Measurements from ENCODE around the gene ZNF282. TPM values are rescaled to one million over a fixed set of nuclear protein-coding genes. Genes with fewer than 3 reads are reported as not detected.
A peak's percentile ranks its signal among the peaks of the same experiment; 100 is the strongest.

Gene ZNF282
- total and polyA plus RNA-seq, 9 of the 15 experiments (the other 6 are each of a cell fraction or from before 2014, with no cell fraction given) = 0.76 to 58.6 (median 17.4) TPM

GRCh38 chr7:149196705-149197171 is 1.4 kb downstream of the ZNF282 start (continued):
- TF ChIP-seq MITF (IDR thresholded peaks at IDR 0.05) (no peak), ARNT (IDR thresholded peaks at IDR 0.05) (no peak), TEAD4 (IDR thresholded peaks at IDR 0.05; ENCODE audit: low read length) (no peak), TEAD4 (CRISPR knock-in tag; IDR thresholded peaks at IDR 0.05; ENCODE audit: borderline replicate concordance) (0 out of 2 replicates have a peak, but pooled peaks have one; percentile 48), TCF7L2 (IDR thresholded peaks at IDR 0.05; ENCODE audit: low read depth, low read length) (no peak), PATZ1 (CRISPR knock-in tag; IDR thresholded peaks at IDR 0.05; ENCODE audit: borderline replicate concordance) (no peak), KLF6 (CRISPR knock-in tag; IDR thresholded peaks at IDR 0.05; ENCODE audit: borderline replicate concordance) (no peak), E2F5 (CRISPR knock-in tag; IDR thresholded peaks at IDR 0.05) (no peak), SIN3B (IDR thresholded peaks at IDR 0.05; ENCODE audit: low read depth) (no peak), MCM3 (IDR thresholded peaks at IDR 0.05) (no peak), SP1 (CRISPR knock-in tag; IDR thresholded peaks at IDR 0.05) (no peak), SIN3A (IDR thresholded peaks at IDR 0.05; ENCODE audit: borderline replicate concordance in 2 of 2, control insufficient read depth in 1 of 2, low read depth in 2 of 2, low read length in 2 of 2) (0 out of 4 replicates have a peak, but pooled peaks of 1 of the 2 experiments have one; percentile 14), HOMEZ (CRISPR knock-in tag; IDR thresholded peaks at IDR 0.05) (no peak), NRF1 (conservative IDR thresholded peaks at IDR 0.05 in 1 of 2, IDR thresholded peaks at IDR 0.05 in 1 of 2) (peak in 1 of 2 experiments; percentile 5; a peak in 1 of 4 replicates), ZNF76 (CRISPR knock-in tag; IDR thresholded peaks at IDR 0.05; ENCODE audit: borderline replicate concordance) (no peak), SMARCA5 (IDR thresholded peaks at IDR 0.05) (no peak), ZNF24 (IDR thresholded peaks at IDR 0.05) (no peak), WHSC1 (IDR thresholded peaks at IDR 0.05; ENCODE audit: low read length) (no peak), FOXA3 (CRISPR knock-in tag; conservative IDR thresholded peaks at IDR 0.05 in 1 of 2, IDR thresholded peaks at IDR 0.05 in 1 of 2) (peak in 1 of 2 experiments; percentile 72; a peak in 1 of 4 replicates), XRCC5 (IDR thresholded peaks at IDR 0.05; ENCODE audit: low read depth, low read length) (no peak), NELFE (IDR thresholded peaks at IDR 0.05; ENCODE audit: insufficient read depth, insufficient read length) (no peak), MLLT1 (IDR thresholded peaks at IDR 0.05) (no peak), KDM1A (IDR thresholded peaks at IDR 0.05) (no peak)
